ENCODE data around the gene CHD5. TPM values are rescaled to one million over a fixed set of nuclear protein-coding genes. Genes with fewer than 3 reads are reported as not detected.
A peak's percentile ranks its signal among the peaks of the same experiment; 100 is the strongest.

The CHD5 gene
- total and polyA plus RNA-seq, 12 donors, result 0.07 to 56.5 (median 2.1) TPM; not detected in 2

- no peak for TF ChIP-seq POLR2A (IDR thresholded peaks at IDR 0.05)
- TF ChIP-seq CTCF (IDR thresholded peaks at IDR 0.05), result no peak
- peak in 1 of 7 donors; percentile 60 for DNase-seq
- Histone ChIP-seq H3K4me3 (no peak overlapping the region), H3K9me3 (replicated peaks in 1 of 3) (no peaks in the 10 kb centered on the region), H3K4me1 (replicated peaks in 1 of 2) (peaks cover 0 to 5% of the 10 kb centered on the region in 2 donors), H3K27ac (no peak overlapping the region), H3K36me3 (replicated peaks in 1 of 2) (no peaks in the 10 kb centered on the region), H3K27me3 (no peaks in the 10 kb centered on the region)
- intact Hi-C loops (cut with DNase I), result loop anchor here (5.0 to 10.0 kb wide), 3 partner anchors 122 to 292 kb away; partner anchors contain the start of gene HES3 (in 1 of the 2)
- WGBS, 4 donors, result 35 to 50% (median 46%) methylated on average over 8 of the region's 8 CpGs
These were observed 126.9 kb downstream of the CHD5 start for GRCh38 chr1:6053206-6053546.

- H3K27ac ChIP-seq, result no peak overlapping the region
- no peaks in the 10 kb centered on the region for H3K36me3 ChIP-seq (replicated peaks in 1 of 2)
- 11 to 16% (median 14%) methylated on average over 16 of the region's 16 CpGs for WGBS, 4 donors
- DNase-seq, result peak; percentile 51 to 77 (median 69)
- no peaks in the 10 kb centered on the region for H3K9me3 ChIP-seq (replicated peaks in 1 of 3)
- H3K4me1 ChIP-seq (replicated peaks in 1 of 2), result peaks cover 0 to under 1% of the 10 kb centered on the region in 2 donors
- no peak overlapping the region for H3K4me3 ChIP-seq
- intact Hi-C loops (cut with DNase I), result loop anchor here (5.0 to 10.0 kb wide), 3 partner anchors 122 to 292 kb away; partner anchors contain the start of gene HES3 (in 1 of the 2)
- TF ChIP-seq POLR2A (IDR thresholded peaks at IDR 0.05) (no peak), CTCF (IDR thresholded peaks at IDR 0.05) (peak in 5 of 6 experiments; percentile 29 to 56 (median 50))
- H3K27me3 ChIP-seq, result no peaks in the 10 kb centered on the region
These were observed 127.4 kb downstream of the CHD5 start for GRCh38 chr1:6052543-6053205.

Other genes with a start within 250 kb of the CHD5 start
- gene NPHP4, start 187.9 kb downstream of the CHD5 start, total RNA-seq, result 10 to 100 TPM in 2 of 9 donors, 1 to 10 TPM in 7; 3.4 to 13.2 (median 7.4) TPM
- gene NPHP4, start 187.9 kb downstream of the CHD5 start, polyA plus RNA-seq, result 1 to 10 TPM; 2.7 to 8.3 (median 6.8) TPM
- 10 to 100 TPM in 8 of 9 donors, 1 to 10 TPM in 1; 2.2 to 25.7 (median 17.2) TPM for gene KCNAB2, start 134.4 kb downstream of the CHD5 start, total RNA-seq
- gene KCNAB2, start 134.4 kb downstream of the CHD5 start, polyA plus RNA-seq, result 10 to 100 TPM in 1 of 3 donors, 1 to 10 TPM in 2; 5.6 to 48.0 (median 8.6) TPM
- 100 to 1,000 TPM in 7 of 9 donors, 10 to 100 TPM in 2; 78.5 to 350 (median 291) TPM for gene RPL22, start 19.3 kb upstream of the CHD5 start, total RNA-seq
- 100 to 1,000 TPM; 737 to 898 (median 819) TPM for gene RPL22, start 19.3 kb upstream of the CHD5 start, polyA plus RNA-seq
- 10 to 100 TPM in 5 of 9 donors, 1 to 10 TPM in 4; 2.2 to 16.5 (median 10.8) TPM for gene RNF207, start 25.8 kb upstream of the CHD5 start, total RNA-seq
- 10 to 100 TPM in 2 of 3 donors, 1 to 10 TPM in 1; 3.8 to 47.4 (median 17.1) TPM for gene RNF207, start 25.8 kb upstream of the CHD5 start, polyA plus RNA-seq
- gene ICMT, start 55.6 kb upstream of the CHD5 start, total RNA-seq, result 100 to 1,000 TPM in 1 of 9 donors, 10 to 100 TPM in 8; 42.0 to 120 (median 68.0) TPM
- 10 to 100 TPM; 12.6 to 98.0 (median 17.0) TPM for gene ICMT, start 55.6 kb upstream of the CHD5 start, polyA plus RNA-seq
- gene HES3, start 63.9 kb upstream of the CHD5 start, total RNA-seq, result not detected
- not detected for gene HES3, start 63.9 kb upstream of the CHD5 start, polyA plus RNA-seq
- 1 to 10 TPM; 1.3 to 5.9 (median 3.1) TPM for gene GPR153, start 80.8 kb upstream of the CHD5 start, total RNA-seq
- 1 to 10 TPM in 2 of 3 donors, under 1 TPM in 1; 0.86 to 3.2 (median 2.4) TPM for gene GPR153, start 80.8 kb upstream of the CHD5 start, polyA plus RNA-seq
- gene ACOT7, start 213.4 kb upstream of the CHD5 start, total RNA-seq, result 10 to 100 TPM in 8 of 9 donors, 1 to 10 TPM in 1; 8.4 to 29.4 (median 15.0) TPM
- gene ACOT7, start 213.4 kb upstream of the CHD5 start, polyA plus RNA-seq, result 10 to 100 TPM; 11.3 to 26.6 (median 13.0) TPM
- under 1 TPM in 3 of 9 donors, not detected in 6; 0.07 to 0.18 (median 0.14) TPM for gene HES2, start 239.6 kb upstream of the CHD5 start, total RNA-seq
- under 1 TPM in 2 of 3 donors, not detected in 1; 0.04 to 0.10 TPM for gene HES2, start 239.6 kb upstream of the CHD5 start, polyA plus RNA-seq
- 10 to 100 TPM in 1 of 9 donors, 1 to 10 TPM in 7, under 1 TPM in 1; 0.67 to 10.8 (median 5.5) TPM for gene ESPN, start 244.5 kb upstream of the CHD5 start, total RNA-seq
- gene ESPN, start 244.5 kb upstream of the CHD5 start, polyA plus RNA-seq, result 1 to 10 TPM in 2 of 3 donors, under 1 TPM in 1; 0.16 to 9.8 (median 6.8) TPM

Data from adrenal gland (tissue), 12 donors.